IMR-90 (cell line): ENCODE data around the gene RRM1. TPM values are rescaled to one million over a fixed set of nuclear protein-coding genes. Genes with fewer than 3 reads are reported as not detected.

ENCODE experiments used
- ATAC-seq: fragments of 200-7000 bp; cut with Tn5 transposase; 2 replicates; pipeline ENCODE4 v1.9.1; 2020; ENCODE audit warnings: low read depth, mild to moderate bottlenecking, moderate library complexity
- BruUV-seq: library from RNA; stranded (reverse); fragments of 400-500 nt; replicated peaks from 2 replicates; lab custom pipeline; 2021; lab: Mats Ljungman, UMichigan
- CTCF ChIA-PET: fragments of 300-600 bp; formaldehyde crosslinking; extraction: SDS; loops from one replicate; lab custom pipeline; 2021; ENCODE audit warnings: antibody characterized with exemption; lab: Yijun Ruan, JAX
- POLR2A ChIA-PET: fragments of 300-600 bp; sonication (Branson Sonifier 250); formaldehyde crosslinking; loops from one replicate; lab custom pipeline; 2022; ENCODE audit warnings: antibody characterized with exemption; ENCODE audit not compliant: unreplicated experiment; lab: Charles Lee
- DNase-seq: peaks from one replicate; pipeline ENCODE4 v3.0.0; 2013
- H2AFZ ChIP-seq: replicated peaks from 2 replicates; pipeline ENCODE3; 2013; ENCODE audit warnings: low read length, mild to moderate bottlenecking; ENCODE audit not compliant: poor library complexity
- H2AK5ac ChIP-seq: 2 replicates; pipeline ENCODE4 v1.6.1; 2013; ENCODE audit warnings: low read depth, low read length, inconsistent platforms
- H2AK9ac ChIP-seq: replicated peaks from 2 replicates; pipeline ENCODE3; 2013; ENCODE audit warnings: mild to moderate bottlenecking, low read depth, low read length, moderate library complexity; ENCODE audit not compliant: poor library complexity
- H2BK120ac ChIP-seq: 2 replicates; pipeline ENCODE4 v1.6.1; 2013; ENCODE audit warnings: low read depth, low read length, inconsistent platforms
- H2BK15ac ChIP-seq: 3 replicates; pipeline ENCODE4 v1.6.1; 2013; ENCODE audit warnings: low read depth, low read length, inconsistent platforms
- H2BK20ac ChIP-seq: 2 replicates; pipeline ENCODE4 v1.6.1; 2013; ENCODE audit warnings: low read depth, mild to moderate bottlenecking, inconsistent platforms, low read length, moderate library complexity
- H2BK5ac ChIP-seq: 2 replicates; pipeline ENCODE4 v1.6.1; 2013; ENCODE audit warnings: mild to moderate bottlenecking, low read depth, low read length, inconsistent platforms; ENCODE audit not compliant: poor library complexity, severe bottlenecking
- H3K14ac ChIP-seq: replicated peaks from 2 replicates; pipeline ENCODE4 v1.6.1; 2013; ENCODE audit warnings: low read depth, low read length, inconsistent platforms
- H3K18ac ChIP-seq: 2 replicates; pipeline ENCODE4 v1.6.1; 2013; ENCODE audit warnings: low read depth, low read length, control low read depth
- H3K23ac ChIP-seq: 2 replicates; pipeline ENCODE4 v1.6.1; 2013; ENCODE audit warnings: low read depth, low read length, inconsistent platforms
- H3K27ac ChIP-seq: 2 replicates; pipeline ENCODE4 v1.5.1; 2013; ENCODE audit warnings: mild to moderate bottlenecking, control low read depth, low read length; ENCODE audit not compliant: insufficient read depth
- H3K27me3 ChIP-seq: 2 replicates; pipeline ENCODE4 v1.6.1; 2013; ENCODE audit warnings: low read length; ENCODE audit not compliant: control insufficient read depth, insufficient read depth
- H3K36me3 ChIP-seq: 2 replicates; pipeline ENCODE4 v1.6.1; 2013; ENCODE audit warnings: low read length, mixed read lengths; ENCODE audit not compliant: control insufficient read depth, insufficient read depth
- H3K4ac ChIP-seq: 2 replicates; pipeline ENCODE4 v1.6.1; 2013; ENCODE audit warnings: low read depth, low read length, inconsistent platforms
- H3K4me1 ChIP-seq: 2 replicates; pipeline ENCODE4 v1.6.1; 2013; ENCODE audit warnings: low read length, mixed read lengths; ENCODE audit not compliant: control insufficient read depth, insufficient read depth
- H3K4me2 ChIP-seq: 2 replicates; pipeline ENCODE4 v1.6.1; 2013; ENCODE audit warnings: low read depth, mild to moderate bottlenecking, control low read depth, low read length, moderate library complexity
- H3K4me3 ChIP-seq: 2 replicates; pipeline ENCODE4 v1.5.1; 2013; ENCODE audit warnings: low read depth, mild to moderate bottlenecking, control low read depth, low read length, moderate library complexity; ENCODE audit not compliant: insufficient read depth
- H3K56ac ChIP-seq: 2 replicates; pipeline ENCODE4 v1.6.1; 2013; ENCODE audit warnings: low read length, inconsistent platforms; ENCODE audit not compliant: insufficient read depth; ENCODE audit errors: extremely low read depth
- H3K79me1 ChIP-seq, 2 experiments: 2 replicates each; pipeline ENCODE4 v1.6.1; 2013; ENCODE audit warnings: low read length in 2 of 2, inconsistent platforms in 1 of 2, low read depth in 1 of 2
- H3K9ac ChIP-seq: 2 replicates; pipeline ENCODE4 v1.6.1; 2013; ENCODE audit warnings: low read depth, low read length, control low read depth
- H3K9me1 ChIP-seq: 2 replicates; pipeline ENCODE4 v1.6.1; 2013; ENCODE audit warnings: low read length, inconsistent platforms; ENCODE audit not compliant: insufficient read depth
- H3K9me3 ChIP-seq: 2 replicates; pipeline ENCODE4 v1.6.1; 2013; ENCODE audit warnings: low read length; ENCODE audit not compliant: control insufficient read depth, insufficient read depth
- H4K20me1 ChIP-seq: 2 replicates; pipeline ENCODE4 v1.6.1; 2013; ENCODE audit warnings: low read length, inconsistent platforms; ENCODE audit not compliant: insufficient read depth
- H4K5ac ChIP-seq: 2 replicates; pipeline ENCODE4 v1.6.1; 2013; ENCODE audit warnings: mild to moderate bottlenecking, low read depth, low read length, control low read depth
- H4K8ac ChIP-seq, 2 experiments: 2 replicates each; pipeline ENCODE4 v1.6.1; 2013; ENCODE audit warnings: low read depth in 2 of 2, low read length in 2 of 2, control low read depth in 1 of 2, inconsistent platforms in 1 of 2
- H4K91ac ChIP-seq: 2 replicates; pipeline ENCODE4 v1.6.1; 2013; ENCODE audit warnings: low read depth, low read length, inconsistent platforms; ENCODE audit not compliant: insufficient read depth
- CEBPB ChIP-seq: IDR thresholded peaks from 2 replicates; pipeline ENCODE4 v1.6.1; 2012; ENCODE audit warnings: low read depth, low read length, improper control_type of control experiment
- CHD1 ChIP-seq: IDR thresholded peaks from 2 replicates; pipeline ENCODE4 v1.6.1; 2012; ENCODE audit warnings: low read depth, low read length, improper control_type of control experiment
- ELK1 ChIP-seq: fragments of 150-350 bp; IDR thresholded peaks from 2 replicates; pipeline ENCODE4 v1.6.1; 2016; ENCODE audit warnings: low read depth, mild to moderate bottlenecking, low read length, moderate library complexity, borderline replicate concordance
- NFE2L2 ChIP-seq: fragments of 150-350 bp; IDR thresholded peaks from 2 replicates; pipeline ENCODE4 v1.6.1; 2016; ENCODE audit warnings: low read depth, mild to moderate bottlenecking, low read length
- RAD21 ChIP-seq: IDR thresholded peaks from 2 replicates; pipeline ENCODE4 v1.6.1; 2012; ENCODE audit warnings: low read length, improper control_type of control experiment
- RCOR1 ChIP-seq: IDR thresholded peaks from 2 replicates; pipeline ENCODE4 v1.6.1; 2012; ENCODE audit warnings: mild to moderate bottlenecking, low read length, improper control_type of control experiment; ENCODE audit not compliant: insufficient replicate concordance
- SMC3 ChIP-seq: fragments of 150-350 bp; IDR thresholded peaks from 2 replicates; pipeline ENCODE4 v1.6.1; 2016; ENCODE audit warnings: low read depth, mild to moderate bottlenecking, antibody characterized with exemption, low read length, moderate library complexity
- WGBS, 2 experiments: methylation state at CpG; one replicate each; pipeline versions ENCODE4 v1.1.5 to v1.1.7; 2013; ENCODE audit warnings: missing lambda C conversion rate in 2 of 2; ENCODE audit not compliant: insufficient read length in 1 of 2; ENCODE audit errors: extremely low coverage in 2 of 2; 5-methylcytosine and 5-hydroxymethylcytosine counted together
- dilution Hi-C: fragments of 300-500 bp; cut with HindIII; formaldehyde crosslinking; loops from one replicate; pipeline ENCODE4 v1.14.3; 2018; ENCODE audit warnings: low sequenced_read_pairs; ENCODE audit not compliant: unreplicated experiment
- in situ Hi-C: fragments of 300-500 bp; cut with MboI; formaldehyde crosslinking; loops from 3 replicates; pipeline ENCODE4 v1.14.3; 2019; ENCODE audit warnings: low sequenced_read_pairs, inconsistent platforms, mixed read lengths
- intact Hi-C: fragments of 100-400 bp; cut with micrococcal nuclease; formaldehyde crosslinking; loops from 2 replicates; pipeline ENCODE4 v1.10.0; 2022
- polyA plus RNA-seq, 3 experiments: library from polyadenylated mRNA; depleted of rRNA; stranded (reverse); fragments of >200 nt; gene quantifications; 2 replicates each; pipeline ENCODE4 v1.2.3, GENCODE V29; 2012; ENCODE audit warnings: low replicate concordance in 1 of 3
- total RNA-seq: library from RNA; depleted of rRNA; stranded (reverse); fragments of >200 nt; gene quantifications from 2 replicates; pipeline ENCODE4 v1.2.3, GENCODE V29; 2012

The RRM1 gene
- total and polyA plus RNA-seq, 2 of the 4 experiments (the other 2 are of a cell fraction): 55.1 to 183 TPM

GRCh38 chr11:4178813-4179662 is 84.4 kb downstream of the RRM1 start (continued):
- no peak for TF ChIP-seq SMC3

GRCh38 chr11:4180441-4181183 is 86.0 kb downstream of the RRM1 start:
- Histone ChIP-seq H4K8ac (no peak overlapping the region), H2BK15ac (no peak overlapping the region), H3K4me3 (no peak overlapping the region), H3K27me3 (no peaks in the 10 kb centered on the region), H2AK5ac (no peak overlapping the region), H3K9me3 (no peaks in the 10 kb centered on the region), H4K20me1 (no peaks in the 10 kb centered on the region), H3K4me2 (no peak overlapping the region), H3K23ac (no peak overlapping the region), H2AFZ (no peak overlapping the region), H3K18ac (no peak overlapping the region), H3K4ac (no peak overlapping the region), H3K9ac (no peak overlapping the region), H4K5ac (no peak overlapping the region), H2AK9ac (no peak overlapping the region), H3K79me1 (no peaks in the 10 kb centered on the region), H3K56ac (no peak overlapping the region), H3K4me1 (no peaks in the 10 kb centered on the region; the same call in 1 of the 2 replicates), H2BK120ac (no peak overlapping the region), H2BK20ac (no peak overlapping the region), H3K9me1 (no peaks in the 10 kb centered on the region), H3K27ac (no peak overlapping the region), H3K36me3 (no peaks in the 10 kb centered on the region), H2BK5ac (no peak overlapping the region), H4K91ac (no peak overlapping the region), H3K14ac (no peak overlapping the region)
- ChIA-PET CTCF (no interaction called here), POLR2A (no interaction called here)
- no peak for ATAC-seq
- in situ Hi-C loops: loop anchor here (5.0 kb wide), 1 partner anchor 362 kb away; no protein-coding TSS in a partner anchor
- intact Hi-C loops: loop anchor here (10.0 kb wide), 1 partner anchor 1624 kb away; the partner anchor contains the start of gene OR52N2
- BruUV-seq: no TSS peak
- TF ChIP-seq CEBPB (no peak), RAD21 (no peak), NFE2L2 (no peak), ELK1 (no peak), CHD1 (no peak), SMC3 (no peak), RCOR1 (no peak)
- no CpG with 5 or more reads among the region's 5 CpGs for WGBS, 2 experiments
- DNase-seq: no peak
- dilution Hi-C loops: no loop called here
